ENCODE results near the gene OCA2.
"Not testable (repeated sequence)": the region's sequence is repeated elsewhere in the genome, so short reads cannot be mapped to it uniquely, and the experiment has no call there.

OCA2 gene

GRCh38 chr15:28098766-28099554 lies at the start of gene OCA2:
Gene OCA2 (minus strand): TSS chr15:28099315. CDS start chr15:28081874, 17,441 bp downstream.
- FAIRE-seq, result no peak
- DNase-seq (ENCODE audit: insufficient read length, low spot score), result no peak
- no peak for TF ChIP-seq POLR2A (IDR thresholded peaks at IDR 0.05; ENCODE audit: low read depth, low read length)

GRCh38 chr15:28147801-28148200 lies 48.7 kb upstream of the OCA2 start:
- no peak for DNase-seq (ENCODE audit: insufficient read length, low spot score)
- no peak for FAIRE-seq
- TF ChIP-seq POLR2A (IDR thresholded peaks at IDR 0.05; ENCODE audit: low read depth, low read length), result no peak

DNA sequence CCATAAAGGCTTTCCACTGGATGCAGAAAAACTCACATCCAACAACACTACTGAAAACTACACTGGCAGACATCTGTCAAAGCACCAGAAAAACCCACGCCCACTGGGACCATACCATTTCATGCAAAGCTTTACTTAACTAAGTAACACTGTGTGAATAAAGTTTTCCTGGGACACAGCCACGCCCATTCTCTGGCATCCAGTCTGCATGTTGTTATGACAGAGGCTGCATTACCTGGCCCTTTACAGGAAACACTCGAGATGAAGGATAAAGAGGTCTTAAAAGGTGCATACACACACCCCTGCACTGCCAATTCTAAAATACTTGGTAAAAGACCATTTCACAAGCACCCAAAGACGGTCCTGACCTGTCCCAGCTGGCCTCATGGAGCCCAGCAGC lies 46.3 kb upstream of the OCA2 start:
- FAIRE-seq, result not testable (repeated sequence)

GRCh38 chr15:28140062-28140461 lies 40.9 kb upstream of the OCA2 start:
- no peak for TF ChIP-seq POLR2A (IDR thresholded peaks at IDR 0.05; ENCODE audit: low read depth, low read length)
- DNase-seq (ENCODE audit: insufficient read length, low spot score), result no peak
- no peak for FAIRE-seq

More for the DNA sequence above, 46.3 kb upstream of the OCA2 start:
- not testable (repeated sequence) for DNase-seq (ENCODE audit: insufficient read length, low spot score)

DNA sequence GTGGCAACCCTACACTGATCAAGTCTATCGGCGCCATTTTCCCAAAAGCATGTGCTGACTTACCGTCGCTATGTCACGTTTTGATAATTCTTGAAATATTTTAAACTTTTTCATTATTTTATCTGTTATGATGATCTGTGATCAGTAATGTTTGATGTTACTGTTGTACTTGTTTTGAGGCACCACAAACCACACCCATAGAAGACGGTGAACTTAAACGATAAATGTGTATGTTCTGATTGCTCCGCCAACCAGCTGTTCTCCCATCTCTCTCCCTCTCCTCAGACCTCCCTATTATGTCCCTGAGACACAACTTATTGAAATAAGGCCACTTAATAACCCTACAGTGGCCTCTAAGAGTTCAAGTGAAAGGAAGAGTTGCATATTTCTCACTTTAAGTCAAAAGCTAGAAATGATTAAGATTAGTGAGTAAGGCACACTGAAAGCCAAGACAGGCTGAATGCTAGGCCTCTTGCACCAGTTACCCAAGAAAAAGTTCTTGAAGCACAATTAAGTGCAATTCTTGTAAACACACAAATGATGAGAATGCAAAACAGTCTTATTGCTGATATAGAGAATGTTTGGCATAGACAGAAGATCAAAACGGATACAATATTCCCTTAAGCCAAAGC lies 38.4 kb upstream of the OCA2 start:
- not testable (repeated sequence) for FAIRE-seq; DNase-seq (ENCODE audit: insufficient read length, low spot score)

DNA sequence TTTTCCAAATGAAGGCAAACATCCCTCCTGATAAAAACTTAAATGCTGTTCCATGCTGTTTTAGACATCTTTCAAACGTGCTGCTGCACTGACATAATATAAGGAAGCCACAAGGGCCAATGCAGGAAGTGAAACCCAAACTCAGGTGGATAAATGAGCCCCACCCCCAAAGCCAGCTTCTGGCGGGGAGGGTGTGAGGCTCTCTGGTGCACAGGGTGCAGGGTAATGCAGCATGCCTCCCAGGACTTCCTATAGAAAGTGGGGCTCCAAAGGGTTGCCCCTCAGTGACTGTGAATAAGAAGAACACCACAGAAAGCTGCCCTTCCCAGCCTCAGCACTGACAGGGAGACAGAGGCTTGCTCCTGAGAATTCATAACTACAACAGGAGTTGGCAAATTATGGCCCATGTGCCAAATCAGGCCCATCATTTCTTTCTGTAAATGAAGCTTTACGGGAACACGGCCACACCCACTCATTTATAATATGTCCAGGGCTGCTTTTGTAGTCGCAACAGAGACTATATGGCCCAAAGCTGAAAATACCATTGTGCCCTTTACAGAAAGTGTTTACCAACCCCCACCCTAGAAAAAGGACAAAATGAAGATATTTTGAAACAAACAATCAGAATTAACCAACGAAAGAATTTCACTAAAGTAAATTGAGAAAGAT lies 37.3 kb upstream of the OCA2 start:
- DNase-seq (ENCODE audit: insufficient read length, low spot score); FAIRE-seq: not testable (repeated sequence)

DNA sequence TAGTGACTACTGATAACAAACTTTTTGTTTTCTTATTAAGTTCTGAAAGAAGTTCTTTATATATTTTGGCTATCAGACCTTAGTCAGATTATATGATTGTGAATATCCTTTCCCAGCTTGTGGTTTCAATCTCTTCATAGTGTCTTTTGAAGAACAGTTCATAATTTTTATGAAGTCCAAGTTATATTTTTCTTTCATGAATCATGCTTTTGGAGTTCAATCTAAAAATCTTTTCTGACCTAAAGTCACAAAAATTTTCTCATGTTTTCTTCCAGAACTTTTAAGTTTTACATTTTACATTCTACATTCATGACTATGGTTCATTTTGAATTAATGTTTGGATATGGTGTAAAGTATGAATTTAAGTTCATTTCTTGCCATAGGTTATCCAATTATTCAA lies 34.2 kb upstream of the OCA2 start:
- FAIRE-seq (no peak), DNase-seq (ENCODE audit: insufficient read length, low spot score) (no peak)

GRCh38 chr15:28132524-28133275 lies 33.6 kb upstream of the OCA2 start:
- DNase-seq (ENCODE audit: insufficient read length, low spot score) (peak; percentile 38), FAIRE-seq (no peak)
- TF ChIP-seq POLR2A (IDR thresholded peaks at IDR 0.05; ENCODE audit: low read depth, low read length), result no peak

More for the DNA sequence above, 34.2 kb upstream of the OCA2 start:
- no peak for TF ChIP-seq POLR2A (IDR thresholded peaks at IDR 0.05; ENCODE audit: low read depth, low read length)

GRCh38 chr15:28131946-28132345 lies 32.8 kb upstream of the OCA2 start:
- no peak for FAIRE-seq
- no peak for TF ChIP-seq POLR2A (IDR thresholded peaks at IDR 0.05; ENCODE audit: low read depth, low read length)
- no peak for DNase-seq (ENCODE audit: insufficient read length, low spot score)

- FAIRE-seq, result no peak
- DNase-seq (ENCODE audit: insufficient read length, low spot score), result no peak
- TF ChIP-seq POLR2A (IDR thresholded peaks at IDR 0.05; ENCODE audit: low read depth, low read length), result no peak
These were observed 32.3 kb upstream of the OCA2 start for GRCh38 chr15:28131400-28131799.

GRCh38 chr15:28130651-28131050 lies 31.5 kb upstream of the OCA2 start:
- no peak for DNase-seq (ENCODE audit: insufficient read length, low spot score)
- FAIRE-seq, result no peak
- no peak for TF ChIP-seq POLR2A (IDR thresholded peaks at IDR 0.05; ENCODE audit: low read depth, low read length)

GRCh38 chr15:28129231-28129848 lies 30.2 kb upstream of the OCA2 start:
- FAIRE-seq (no peak), DNase-seq (ENCODE audit: insufficient read length, low spot score) (no peak)
- no peak for TF ChIP-seq POLR2A (IDR thresholded peaks at IDR 0.05; ENCODE audit: low read depth, low read length)

DNA sequence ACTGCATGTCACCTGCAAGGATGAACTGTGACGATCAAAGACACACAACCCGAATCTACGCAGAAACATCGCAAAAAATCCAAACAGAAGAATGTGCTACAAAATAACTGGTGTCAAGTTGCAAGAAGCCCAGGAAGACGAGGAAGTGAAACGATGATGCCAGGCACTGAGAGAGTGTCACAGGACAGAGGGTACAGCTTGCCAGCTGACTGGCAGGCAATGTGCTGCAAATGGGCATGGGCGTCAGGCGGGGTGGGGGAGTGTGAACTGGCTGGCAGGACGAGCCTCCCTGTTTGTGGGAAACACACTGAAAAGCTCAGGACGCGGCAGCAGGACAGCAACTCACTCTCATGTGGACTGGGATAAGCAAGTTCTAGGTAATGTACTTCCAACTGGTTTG lies 28.9 kb upstream of the OCA2 start:
- DNase-seq (ENCODE audit: insufficient read length, low spot score) (no peak), FAIRE-seq (no peak)
- TF ChIP-seq POLR2A (IDR thresholded peaks at IDR 0.05; ENCODE audit: low read depth, low read length), result no peak

DNA sequence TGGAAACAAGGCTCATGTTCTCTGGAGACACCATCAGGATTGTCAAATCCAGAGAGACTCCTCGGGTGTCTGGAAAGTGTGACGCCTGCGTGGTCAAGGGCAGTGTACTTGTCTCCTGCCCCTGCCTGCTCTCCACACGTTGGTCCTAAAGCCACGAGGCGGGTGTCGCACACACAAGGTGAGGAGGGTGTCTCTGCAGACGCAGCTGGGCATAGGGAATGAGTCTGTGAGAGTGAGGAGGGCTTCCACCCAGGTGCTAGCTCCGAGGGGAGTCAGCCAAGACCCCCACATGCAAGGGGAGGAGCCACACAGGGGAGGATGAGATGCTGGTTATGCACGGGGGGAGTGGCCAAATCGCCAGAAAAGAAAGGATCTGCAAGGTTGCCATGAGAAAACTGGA lies 27.9 kb upstream of the OCA2 start:
- DNase-seq (ENCODE audit: insufficient read length, low spot score) (no peak), FAIRE-seq (no peak)
- no peak for TF ChIP-seq POLR2A (IDR thresholded peaks at IDR 0.05; ENCODE audit: low read depth, low read length)

Data from H54 (cell line).